OCI-LY1 (cell line): ENCODE results near the gene DDX3X.

Experiments used
- H2AFZ ChIP-seq: fragments of 200-600 bp; sonication (generic), shearing (Covaris generic); 2 replicates; pipeline ENCODE4 v1.6.0; 2014; ENCODE audit warnings: antibody characterized with exemption, mild to moderate bottlenecking, low read length
- H3F3A ChIP-seq: fragments of 200-600 bp; sonication (generic), shearing (Covaris generic); 2 replicates; pipeline ENCODE4 v1.6.0; 2014; ENCODE audit warnings: mild to moderate bottlenecking, antibody characterized with exemption, low read length, moderate library complexity; ENCODE audit not compliant: insufficient read depth
- H3K27ac ChIP-seq: fragments of 200-600 bp; sonication (generic); 2 replicates; pipeline ENCODE4 v1.5.1; 2014; ENCODE audit warnings: low read length, mixed run types, mild to moderate bottlenecking, low read depth; ENCODE audit not compliant: poor library complexity, severe bottlenecking
- H3K27me3 ChIP-seq: fragments of 200-600 bp; sonication (generic); 2 replicates; pipeline ENCODE4 v1.6.0; 2014; ENCODE audit warnings: antibody characterized with exemption, mild to moderate bottlenecking, low read length, moderate library complexity; ENCODE audit not compliant: insufficient read depth
- H3K36me3 ChIP-seq: fragments of 200-600 bp; sonication (generic); 2 replicates; pipeline ENCODE4 v1.6.1; 2014; ENCODE audit warnings: mild to moderate bottlenecking, antibody characterized with exemption, low read length, moderate library complexity, mixed read lengths; ENCODE audit not compliant: insufficient read depth
- H3K4me1 ChIP-seq: fragments of 200-600 bp; sonication (generic); 2 replicates; pipeline ENCODE4 v1.5.1; 2014; ENCODE audit warnings: mild to moderate bottlenecking, low read length, moderate library complexity; ENCODE audit not compliant: insufficient read depth, severe bottlenecking
- H3K4me2 ChIP-seq: fragments of 200-600 bp; sonication (generic), shearing (Covaris generic); 2 replicates; pipeline ENCODE4 v1.6.1; 2014; ENCODE audit warnings: low read length
- H3K4me3 ChIP-seq: fragments of 200-600 bp; sonication (generic); 2 replicates; pipeline ENCODE4 v1.5.1; 2014; ENCODE audit warnings: low read length, low read depth, mild to moderate bottlenecking, mixed read lengths; ENCODE audit not compliant: poor library complexity, severe bottlenecking
- H3K79me2 ChIP-seq: fragments of 200-600 bp; shearing (Covaris generic); 2 replicates; pipeline ENCODE4 v1.6.1; 2016; ENCODE audit warnings: mixed run types, low read length, mixed read lengths; ENCODE audit not compliant: insufficient read depth
- H3K9ac ChIP-seq: fragments of 200-600 bp; sonication (generic), shearing (Covaris generic); 2 replicates; pipeline ENCODE4 v1.6.1; 2014; ENCODE audit warnings: mild to moderate bottlenecking, low read length, mixed read lengths
- H3K9me2 ChIP-seq: fragments of 200-600 bp; sonication (generic), shearing (Covaris generic); 2 replicates; pipeline ENCODE4 v1.6.1; 2014; ENCODE audit warnings: low read depth, mild to moderate bottlenecking, low read length, mixed read lengths
- H3K9me3 ChIP-seq: fragments of 200-600 bp; shearing (Covaris generic); 2 replicates; pipeline ENCODE4 v1.6.1; 2014; ENCODE audit warnings: low read length, mixed read lengths
- H4K20me1 ChIP-seq: fragments of 200-600 bp; sonication (generic), shearing (Covaris generic); 2 replicates; pipeline ENCODE4 v1.6.0; 2016; ENCODE audit warnings: mild to moderate bottlenecking, low read length; ENCODE audit not compliant: insufficient read depth
- CTCF ChIP-seq: fragments of 200-600 bp; sonication (generic), shearing (Covaris generic); IDR thresholded peaks from 2 replicates; pipeline ENCODE4 v1.5.1; 2017; ENCODE audit warnings: mild to moderate bottlenecking, antibody characterized with exemption, low read length, moderate library complexity, mixed read lengths
- EZH2 ChIP-seq: fragments of 200-600 bp; sonication (generic), shearing (Covaris generic); IDR thresholded peaks from 2 replicates; pipeline ENCODE4 v1.8.0; 2017; ENCODE audit warnings: borderline replicate concordance, mixed run types, mild to moderate bottlenecking, antibody characterized with exemption, low read length, moderate library complexity, mixed read lengths

The DDX3X gene

DNA sequence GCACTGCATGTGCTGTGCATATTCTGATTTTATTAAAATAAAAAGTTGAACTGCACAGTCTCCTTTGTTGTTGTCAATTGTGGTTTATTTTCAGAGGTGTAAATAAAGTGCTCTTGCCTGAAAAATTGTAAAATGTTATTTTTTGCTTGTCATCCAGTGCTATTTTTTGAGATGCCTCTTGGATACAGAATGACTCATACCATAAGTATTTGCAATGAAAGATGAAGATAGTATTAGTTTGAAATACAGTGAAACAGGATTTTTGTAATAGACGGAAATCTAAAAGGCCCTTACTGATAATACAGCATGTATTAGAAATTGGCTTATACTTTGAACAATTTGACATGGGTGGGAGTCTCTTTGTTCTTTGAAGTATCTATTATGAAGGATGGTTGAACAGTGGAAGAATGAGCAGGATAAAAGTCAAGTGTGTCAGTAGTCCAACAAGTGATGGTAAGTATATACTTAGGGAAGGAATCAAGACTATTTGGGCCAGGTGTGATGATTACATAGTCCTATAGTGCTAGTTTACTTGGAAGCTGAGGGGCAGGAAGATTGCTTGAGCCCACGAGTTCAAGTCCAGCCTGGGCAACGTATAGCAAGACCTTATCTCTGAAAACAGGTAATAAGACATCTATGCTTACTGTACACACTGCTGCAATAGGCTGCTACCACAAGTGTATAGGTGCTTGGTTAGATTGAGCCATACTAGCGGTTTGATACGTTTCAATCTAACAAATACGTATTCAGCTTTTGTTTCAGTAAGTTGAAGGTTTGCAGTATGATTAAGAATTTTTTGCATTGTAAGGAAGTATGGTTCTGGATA, 16.4 kb downstream of the DDX3X start:
- H3K4me1 ChIP-seq, result peaks cover 13% of the 10 kb centered on the region

DNA sequence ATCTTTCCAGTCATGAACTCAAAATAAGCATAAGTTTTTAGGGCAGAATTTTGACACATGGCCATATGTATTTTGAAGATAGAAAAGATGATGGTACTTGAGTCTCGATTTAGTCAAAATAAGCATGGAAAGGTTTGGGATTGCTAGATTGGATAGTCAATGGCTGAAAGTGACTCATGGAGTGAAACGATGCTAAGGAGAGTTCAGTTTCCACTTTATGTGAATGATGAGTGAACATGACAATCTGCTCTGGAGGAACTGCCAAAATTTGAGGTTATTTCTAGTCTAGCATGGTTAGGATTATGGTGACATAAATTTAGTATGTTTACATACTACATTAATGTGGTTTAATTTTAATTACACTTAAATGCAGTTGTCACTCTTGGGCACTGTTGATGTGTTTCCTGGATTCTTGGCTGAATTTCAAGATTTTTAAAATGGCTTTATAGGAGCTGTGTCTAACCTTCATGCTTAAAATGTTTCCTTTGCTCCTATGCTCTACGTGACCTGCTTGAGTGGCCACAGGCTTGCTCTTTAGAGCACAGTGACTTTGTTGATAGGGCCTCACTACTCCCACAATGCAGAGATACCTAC, 17.1 kb downstream of the DDX3X start:
- no peak overlapping the region for H2AFZ ChIP-seq
- H3K9me2 ChIP-seq, result no peaks in the 10 kb centered on the region
- no peaks in the 10 kb centered on the region for H3K79me2 ChIP-seq
- peaks cover 9% of the 10 kb centered on the region; the same call in 1 of the 2 replicates for H3F3A ChIP-seq
- no peak overlapping the region for H3K4me3 ChIP-seq
- H3K9me3 ChIP-seq, result no peaks in the 10 kb centered on the region
- no peak overlapping the region for H3K27ac ChIP-seq
- H3K27me3 ChIP-seq, result no peaks in the 10 kb centered on the region
- H3K36me3 ChIP-seq, result peaks cover 44% of the 10 kb centered on the region
- peaks cover 13% of the 10 kb centered on the region for H3K4me1 ChIP-seq
- TF ChIP-seq CTCF (no peak), EZH2 (no peak)
- no peaks in the 10 kb centered on the region for H4K20me1 ChIP-seq
- H3K4me2 ChIP-seq, result no peak overlapping the region
- H3K9ac ChIP-seq, result no peak overlapping the region

More for the DNA sequence above, 16.4 kb downstream of the DDX3X start:
- H3K27ac ChIP-seq, result no peak overlapping the region
- H3F3A ChIP-seq, result peaks cover 9% of the 10 kb centered on the region; the same call in 1 of the 2 replicates
- no peaks in the 10 kb centered on the region for H3K27me3 ChIP-seq
- no peaks in the 10 kb centered on the region for H4K20me1 ChIP-seq
- H3K4me2 ChIP-seq, result no peak overlapping the region
- no peaks in the 10 kb centered on the region for H3K79me2 ChIP-seq
- peaks cover 51% of the 10 kb centered on the region for H3K36me3 ChIP-seq
- TF ChIP-seq EZH2 (no peak), CTCF (no peak)
- no peaks in the 10 kb centered on the region for H3K9me2 ChIP-seq
- no peak overlapping the region for H3K4me3 ChIP-seq
- no peaks in the 10 kb centered on the region for H3K9me3 ChIP-seq
- no peak overlapping the region for H2AFZ ChIP-seq
- H3K9ac ChIP-seq, result no peak overlapping the region

DNA sequence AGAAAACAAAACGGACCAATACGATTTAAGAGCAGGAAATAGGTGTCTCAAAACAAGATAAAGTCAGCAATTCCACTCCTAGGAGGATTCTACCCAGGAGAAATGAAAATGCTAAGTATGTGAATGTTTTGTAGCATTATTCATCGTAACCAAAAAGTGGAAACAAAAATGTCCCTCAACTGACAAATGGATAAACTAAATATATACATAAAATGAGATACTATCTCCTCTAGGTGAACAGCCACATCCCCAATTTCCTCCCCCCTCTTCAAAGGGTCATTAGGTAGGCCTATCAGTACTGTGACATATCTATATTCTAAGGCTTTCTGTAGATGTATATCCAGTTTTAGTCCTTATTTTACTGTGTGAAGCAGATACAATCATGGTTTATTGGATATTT, 18.0 kb downstream of the DDX3X start:
- TF ChIP-seq EZH2 (no peak), CTCF (no peak)
- no peak overlapping the region for H3K4me2 ChIP-seq
- H3K9ac ChIP-seq, result no peak overlapping the region
- H3K27me3 ChIP-seq, result no peaks in the 10 kb centered on the region
- H3K9me3 ChIP-seq, result no peaks in the 10 kb centered on the region
- H3K36me3 ChIP-seq, result peaks cover 36% of the 10 kb centered on the region
- no peaks in the 10 kb centered on the region for H4K20me1 ChIP-seq
- H3K27ac ChIP-seq, result no peak overlapping the region
- H2AFZ ChIP-seq, result no peak overlapping the region
- H3F3A ChIP-seq, result peaks cover 9% of the 10 kb centered on the region; the same call in 1 of the 2 replicates
- H3K4me1 ChIP-seq, result peaks cover 13% of the 10 kb centered on the region
- H3K9me2 ChIP-seq, result no peaks in the 10 kb centered on the region
- no peaks in the 10 kb centered on the region for H3K79me2 ChIP-seq
- H3K4me3 ChIP-seq, result no peak overlapping the region
